CD4-positive, alpha-beta T cell treated with Interleukin-12 subunit alpha and Interleukin-12 subunit beta, for 1 hour (primary cell): ENCODE data around the gene PPFIA1.
"Not testable (repeated sequence)": the region's sequence is repeated elsewhere in the genome, so short reads cannot be mapped to it uniquely, and the experiment has no call there.

Experiments used
- DNase-seq: peaks from one replicate; pipeline ENCODE4 v3.0.0-alpha.2; 2020

The PPFIA1 gene

GRCh38 chr11:70398834-70399680 lies 128.6 kb downstream of the PPFIA1 start:
- no peak for DNase-seq

GRCh38 chr11:70399681-70400112 lies 129.2 kb downstream of the PPFIA1 start:
- no peak for DNase-seq

GRCh38 chr11:70400643-70401042 lies 130.2 kb downstream of the PPFIA1 start:
- no peak for DNase-seq

GRCh38 chr11:70402016-70402415 lies 131.5 kb downstream of the PPFIA1 start:
- DNase-seq, result no peak

DNA sequence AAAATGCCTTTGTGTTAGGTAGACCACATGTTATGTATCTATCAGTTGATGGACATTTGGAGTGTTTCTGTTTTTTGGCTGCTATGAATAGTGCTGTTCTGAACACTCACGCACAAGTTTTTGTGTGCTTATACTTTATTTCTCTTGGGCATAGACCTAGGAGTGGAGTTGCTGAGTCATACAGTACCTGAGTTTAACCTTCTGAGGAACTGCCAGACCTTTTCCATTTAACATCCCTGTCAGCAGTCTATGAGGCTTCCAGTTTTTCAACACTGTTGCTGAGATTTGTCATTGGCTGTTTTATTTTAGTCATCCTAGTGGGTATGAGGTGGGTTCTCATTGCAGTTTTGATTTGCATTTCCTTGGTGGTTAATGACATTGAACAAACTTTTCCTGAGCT lies 132.2 kb downstream of the PPFIA1 start:
- no peak for DNase-seq

- DNase-seq, result no peak
Observed at GRCh38 chr11:70404244-70404643, 133.8 kb downstream of the PPFIA1 start.

DNA sequence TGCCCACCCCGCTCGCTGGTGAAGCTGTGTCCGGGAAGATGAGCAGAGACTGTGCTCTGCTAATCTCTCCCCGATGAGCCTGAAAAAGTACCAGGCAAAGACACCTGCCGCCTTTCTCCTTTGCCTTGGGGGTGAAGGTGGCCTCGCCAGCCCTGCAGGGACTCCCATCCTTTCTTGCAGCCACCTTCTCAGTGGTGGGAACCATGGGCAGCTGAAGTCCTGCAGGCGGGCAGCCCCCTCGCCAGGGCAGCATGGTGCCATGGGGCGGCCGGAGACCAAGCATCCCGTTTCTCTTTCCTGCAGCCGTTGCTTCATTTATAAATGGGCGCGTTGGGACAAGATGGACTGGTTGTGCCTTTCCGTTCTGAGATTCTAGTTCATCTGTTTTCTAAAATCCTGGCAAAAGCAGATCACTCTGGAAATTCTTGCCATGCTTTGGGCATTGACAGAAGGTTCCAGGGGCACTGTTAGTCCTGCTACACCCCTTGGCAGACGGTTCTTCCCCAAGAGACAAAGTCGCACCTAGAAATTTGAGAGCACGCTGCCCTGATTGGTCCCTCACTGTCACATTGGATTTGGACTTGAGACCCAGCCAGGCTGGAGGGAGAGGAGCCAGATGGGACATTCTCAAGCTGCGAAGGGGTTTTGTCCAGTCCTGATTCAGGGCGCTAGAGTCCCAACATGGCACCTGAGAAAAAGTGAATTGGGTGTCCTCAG lies 135.3 kb downstream of the PPFIA1 start:
- DNase-seq, result no peak

- no peak for DNase-seq
Observed at GRCh38 chr11:70407121-70407520, 136.6 kb downstream of the PPFIA1 start.

- no peak for DNase-seq
Observed at GRCh38 chr11:70407814-70408213, 137.3 kb downstream of the PPFIA1 start.

- not testable (repeated sequence) for DNase-seq
Observed at GRCh38 chr11:70408326-70408725, 137.8 kb downstream of the PPFIA1 start.

- no peak for DNase-seq
Observed at GRCh38 chr11:70409437-70409836, 138.9 kb downstream of the PPFIA1 start.

DNA sequence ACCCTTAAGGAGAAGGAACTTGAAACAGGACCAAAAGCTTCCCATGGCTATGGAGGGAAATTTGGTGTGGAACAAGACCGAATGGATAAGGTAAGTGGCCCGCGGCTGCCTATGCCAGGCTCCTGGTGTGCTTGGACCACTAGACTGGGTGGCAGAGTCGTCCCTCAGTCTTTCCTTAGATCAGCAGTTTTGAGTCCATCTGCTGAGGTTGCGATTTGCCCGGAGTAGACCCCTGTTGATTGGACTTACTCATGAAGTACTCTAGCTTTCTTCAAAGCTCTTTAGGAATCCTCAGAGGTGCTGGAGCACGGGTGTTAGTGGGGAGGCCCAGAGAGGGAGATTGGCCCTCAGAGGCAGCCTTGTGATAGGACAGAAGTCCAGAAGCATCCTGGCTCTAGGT lies 139.4 kb downstream of the PPFIA1 start:
- no peak for DNase-seq

DNA sequence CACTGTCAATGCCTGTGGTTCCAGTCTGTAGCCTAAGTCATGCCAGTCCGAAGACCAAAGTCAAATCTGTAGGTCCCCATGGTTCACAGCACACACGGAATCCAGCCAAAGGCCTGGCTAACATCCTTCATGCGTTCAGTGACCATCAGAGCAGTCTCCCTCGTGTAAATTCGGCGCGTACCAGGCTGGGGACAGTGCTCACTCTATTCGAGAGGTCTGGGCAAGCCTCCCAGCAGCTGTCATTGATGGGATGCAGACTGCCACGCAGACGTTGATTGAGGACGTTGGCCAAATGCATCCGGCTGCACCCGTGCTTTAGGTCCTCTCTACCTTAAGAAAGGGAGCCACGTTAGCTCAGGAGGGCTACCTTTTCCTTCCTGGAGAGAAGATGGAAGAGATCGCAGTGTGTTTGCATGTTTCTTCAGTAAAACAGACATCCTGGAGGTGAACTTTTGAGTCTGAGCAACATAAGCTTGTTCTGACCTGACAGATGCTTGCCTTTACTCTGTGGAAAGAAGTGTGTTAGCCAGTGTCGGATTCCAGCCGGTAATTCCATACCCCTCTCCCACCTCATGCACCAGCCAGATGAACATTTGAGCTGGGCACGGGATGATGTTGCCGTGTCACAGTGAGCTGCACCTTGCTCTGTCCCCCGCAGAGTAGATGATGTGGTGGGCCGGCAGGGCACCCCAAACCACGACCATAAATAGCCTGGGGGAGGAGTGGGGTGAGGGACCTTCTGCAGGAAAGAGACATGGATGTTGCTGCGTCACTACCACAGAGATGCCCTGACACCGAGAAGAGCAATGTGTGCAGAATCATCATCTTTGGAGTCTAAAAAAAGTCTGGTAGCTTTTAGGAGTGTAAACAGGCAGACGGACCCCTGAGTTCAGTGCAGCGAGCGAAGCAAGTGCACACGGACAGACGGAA lies 140.1 kb downstream of the PPFIA1 start:
- no peak for DNase-seq

- no peak for DNase-seq
Observed at GRCh38 chr11:70411713-70412452, 141.4 kb downstream of the PPFIA1 start.

GRCh38 chr11:70413151-70413550 lies 142.7 kb downstream of the PPFIA1 start:
- DNase-seq, result no peak

DNA sequence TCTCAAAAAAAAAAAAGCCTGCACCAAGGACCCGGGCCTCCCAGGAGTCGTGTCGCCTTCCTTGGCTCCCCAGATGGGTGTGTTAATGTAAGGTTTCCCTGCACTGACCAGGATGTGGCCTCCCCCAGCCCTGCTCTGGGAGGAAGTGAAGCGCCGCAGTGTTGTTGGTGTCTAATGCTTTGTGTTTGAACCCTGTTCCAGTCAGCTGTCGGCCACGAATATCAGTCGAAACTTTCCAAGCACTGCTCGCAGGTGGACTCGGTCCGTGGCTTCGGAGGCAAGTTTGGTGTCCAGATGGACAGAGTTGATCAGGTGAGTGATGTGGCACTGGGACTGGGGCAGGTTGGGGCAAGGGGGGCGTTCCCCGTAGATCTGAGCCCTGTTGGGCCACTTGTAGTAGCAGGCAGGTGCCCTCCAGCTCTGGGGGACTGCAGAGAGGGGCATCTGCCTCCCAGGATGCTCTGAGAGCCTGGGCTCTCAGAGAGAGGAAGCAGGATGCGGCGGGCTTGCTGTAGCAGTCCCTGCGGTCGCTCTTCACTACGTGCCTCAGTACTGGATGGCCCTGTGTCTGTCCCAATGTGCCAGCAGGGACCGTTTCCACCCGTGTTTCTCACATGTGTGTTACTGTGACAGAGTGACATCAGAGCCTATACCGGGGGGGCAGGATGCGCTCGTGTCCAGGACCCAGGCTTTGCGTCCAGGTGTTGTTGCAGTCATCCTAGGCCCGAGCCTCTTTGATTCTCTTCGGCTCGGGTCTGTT lies 144.0 kb downstream of the PPFIA1 start:
- DNase-seq, result no peak

- DNase-seq, result no peak
Observed at GRCh38 chr11:70415191-70415590, 144.7 kb downstream of the PPFIA1 start.

DNA sequence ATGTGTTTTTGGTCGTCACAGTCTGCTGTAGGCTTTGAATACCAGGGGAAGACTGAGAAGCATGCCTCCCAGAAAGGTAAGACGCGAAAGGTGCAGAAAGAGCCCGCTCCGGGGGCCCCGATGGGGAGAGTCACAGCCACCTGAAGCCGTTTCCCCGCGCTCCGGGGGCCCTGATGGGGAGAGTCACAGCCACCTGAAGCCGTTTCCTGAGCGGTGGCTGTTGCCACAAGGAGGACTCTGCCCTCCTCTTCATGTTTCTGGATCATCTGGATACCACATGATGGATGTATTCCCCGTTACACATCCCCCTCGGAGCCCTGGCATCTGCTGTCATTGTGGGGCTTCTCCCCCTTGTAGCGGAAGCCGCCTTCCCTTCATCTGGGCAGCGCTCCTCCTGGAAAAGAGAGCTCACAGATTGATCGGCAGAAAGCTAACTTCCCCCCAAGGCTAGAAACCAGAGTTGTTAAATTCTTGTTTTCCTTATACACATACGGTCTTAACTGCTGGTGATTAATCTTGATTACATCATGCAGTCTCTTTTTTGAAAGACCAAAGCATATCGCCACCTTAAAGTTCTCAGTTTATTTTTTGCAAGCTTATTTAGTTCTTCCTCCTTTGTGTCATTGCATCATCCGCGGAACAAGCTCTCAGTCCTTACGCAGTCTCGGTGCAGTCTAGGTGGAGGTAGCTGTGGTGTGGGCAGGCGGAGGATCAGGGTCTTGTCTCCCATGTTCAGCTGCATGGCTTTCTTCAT lies 145.3 kb downstream of the PPFIA1 start:
- no peak for DNase-seq

GRCh38 chr11:70416881-70417280 lies 146.4 kb downstream of the PPFIA1 start:
- no peak for DNase-seq

DNA sequence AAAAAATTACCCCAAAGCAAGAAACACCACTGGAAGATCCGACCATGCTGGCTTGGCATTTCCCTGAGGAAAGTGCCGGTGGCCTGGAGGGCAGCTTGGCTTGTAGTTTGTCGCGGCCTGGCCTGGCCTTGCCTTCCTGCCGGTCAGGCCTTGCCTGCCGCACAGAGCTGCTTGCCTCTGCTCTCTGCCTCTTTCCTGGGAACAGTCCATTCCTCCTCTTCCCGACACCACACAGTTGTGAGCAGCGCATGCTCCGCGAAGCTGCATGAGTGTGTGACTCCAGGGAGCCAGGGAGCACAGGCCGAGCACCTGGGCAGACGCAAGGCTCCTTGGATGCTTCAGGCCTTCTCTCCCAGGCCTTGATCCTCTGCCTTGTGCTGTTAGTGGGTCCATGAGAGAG lies 147.6 kb downstream of the PPFIA1 start:
- no peak for DNase-seq
